ENCODE results near the gene NKX2-2.
"Not testable (repeated sequence)": the region's sequence is repeated elsewhere in the genome, so short reads cannot be mapped to it uniquely, and the experiment has no call there.

Gene NKX2-2

DNA sequence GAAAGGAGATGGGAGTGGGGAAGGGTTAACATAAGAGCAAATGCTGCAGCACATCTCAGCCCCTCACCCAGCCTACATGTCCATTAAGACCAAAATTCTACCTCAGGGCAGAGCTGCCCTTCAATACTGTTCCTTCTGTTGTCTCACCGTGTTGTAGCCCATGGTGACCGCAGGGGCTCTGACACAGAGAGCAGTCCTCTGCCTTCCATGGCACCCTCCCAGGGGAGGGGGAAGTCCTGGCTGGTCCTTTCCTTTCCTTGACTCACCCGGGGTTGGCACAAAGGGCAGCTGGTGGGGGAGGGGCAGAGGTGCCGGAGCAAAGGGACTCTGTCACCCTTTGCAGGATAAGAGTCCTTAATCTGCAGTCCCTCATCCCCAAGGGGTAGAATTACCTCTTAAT, 15.2 kb downstream of the NKX2-2 start:
- POLR2A ChIA-PET = interaction anchor here (1.6 kb wide), 1 partner anchor 263 kb away, joined by 6 read pairs; no protein-coding TSS in a partner anchor
- CTCF ChIA-PET = no interaction called here
- no peak for DNase-seq (ENCODE audit: extremely low spot score)
- TF ChIP-seq FOXK2 (IDR thresholded peaks at IDR 0.05) = no peak
- TF ChIP-seq, protein P1, sequence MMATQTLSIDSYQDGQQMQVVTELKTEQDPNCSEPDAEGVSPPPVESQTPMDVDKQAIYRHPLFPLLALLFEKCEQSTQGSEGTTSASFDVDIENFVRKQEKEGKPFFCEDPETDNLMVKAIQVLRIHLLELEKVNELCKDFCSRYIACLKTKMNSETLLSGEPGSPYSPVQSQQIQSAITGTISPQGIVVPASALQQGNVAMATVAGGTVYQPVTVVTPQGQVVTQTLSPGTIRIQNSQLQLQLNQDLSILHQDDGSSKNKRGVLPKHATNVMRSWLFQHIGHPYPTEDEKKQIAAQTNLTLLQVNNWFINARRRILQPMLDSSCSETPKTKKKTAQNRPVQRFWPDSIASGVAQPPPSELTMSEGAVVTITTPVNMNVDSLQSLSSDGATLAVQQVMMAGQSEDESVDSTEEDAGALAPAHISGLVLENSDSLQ (IDR thresholded peaks at IDR 0.05) = no peak

DNA sequence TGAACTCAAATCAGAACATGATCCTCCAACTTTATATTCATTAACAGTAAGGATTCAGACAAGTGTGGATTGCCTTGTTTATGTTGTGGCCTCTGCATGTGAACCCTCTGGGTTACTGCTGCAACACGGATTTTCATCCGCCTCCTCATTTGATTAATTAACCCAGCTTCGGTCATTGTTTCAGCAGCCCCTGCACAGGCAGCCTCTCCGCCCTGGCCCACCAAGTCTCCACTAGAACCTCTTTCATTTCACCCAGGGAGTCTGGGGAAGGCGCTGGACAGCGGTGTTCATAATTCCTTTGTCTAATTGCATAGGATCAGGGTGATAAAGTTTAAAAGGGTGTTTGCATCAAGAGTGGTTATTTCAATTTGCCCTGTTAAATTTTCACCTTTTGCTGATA, 15.7 kb downstream of the NKX2-2 start:
- POLR2A ChIA-PET = interaction anchor here (1.6 kb wide), 1 partner anchor 263 kb away, joined by 6 read pairs; no protein-coding TSS in a partner anchor
- CTCF ChIA-PET = no interaction called here
- TF ChIP-seq SUZ12 (IDR thresholded peaks at IDR 0.05) (no peak), TARDBP (IDR thresholded peaks at IDR 0.05) (no peak), CTBP1 (IDR thresholded peaks at IDR 0.05; ENCODE audit: borderline replicate concordance) (no peak), ARNT (IDR thresholded peaks at IDR 0.05) (no peak), L3MBTL2 (conservative IDR thresholded peaks at IDR 0.05) (no peak)
- DNase-seq (ENCODE audit: extremely low spot score) = no peak

DNA sequence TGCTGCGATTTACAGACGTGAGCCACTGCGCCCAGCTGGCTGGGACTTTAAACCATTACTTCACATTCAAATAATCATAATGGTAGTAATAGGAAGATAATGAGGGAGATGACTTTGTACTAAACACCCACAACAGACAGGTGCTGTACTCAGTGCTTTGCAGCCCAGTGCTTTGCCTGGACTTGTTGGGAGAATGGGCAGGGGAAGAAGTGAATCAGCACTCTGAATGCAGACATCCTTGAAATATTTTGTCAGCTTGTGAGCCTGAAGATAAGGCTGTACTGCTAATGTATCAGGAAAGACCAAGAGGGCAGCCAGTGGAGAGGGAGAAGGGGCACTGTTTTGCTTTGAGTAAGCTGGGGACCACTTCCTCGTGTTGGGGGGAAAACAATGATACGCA, 17.4 kb downstream of the NKX2-2 start:
- ChIA-PET CTCF (no interaction called here), POLR2A (no interaction called here)
- DNase-seq (ENCODE audit: extremely low spot score) = no peak
- TF ChIP-seq TARDBP (IDR thresholded peaks at IDR 0.05) = no peak
- no peak for TF ChIP-seq ELF4 (IDR thresholded peaks at IDR 0.05)

DNA sequence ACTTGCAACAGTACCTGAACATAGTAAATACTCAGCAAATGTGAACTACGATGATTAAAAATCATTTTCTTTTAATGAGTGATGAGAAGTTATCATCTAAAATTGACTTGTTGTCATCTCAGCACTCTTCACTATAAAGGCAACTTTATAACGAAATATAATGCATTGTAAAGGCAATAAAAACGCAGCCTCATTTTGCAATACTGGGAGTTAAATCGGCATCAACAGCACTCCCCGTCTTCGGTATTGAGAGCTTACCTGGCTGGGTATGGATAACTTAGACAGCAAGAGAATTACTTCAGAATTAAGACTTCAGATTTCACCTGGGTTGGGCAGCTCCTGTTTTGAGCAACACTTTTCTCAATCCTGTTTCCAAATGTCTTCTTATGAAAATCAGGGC, 20.8 kb downstream of the NKX2-2 start:
- TF ChIP-seq NFRKB (IDR thresholded peaks at IDR 0.05) = no peak
- no peak for TF ChIP-seq FOXM1 (IDR thresholded peaks at IDR 0.05; ENCODE audit: borderline replicate concordance)
- TF ChIP-seq L3MBTL2 (conservative IDR thresholded peaks at IDR 0.05) = no peak
- TF ChIP-seq BHLHE40 (IDR thresholded peaks at IDR 0.05; ENCODE audit: borderline replicate concordance) = no peak
- TF ChIP-seq, protein P1 (IDR thresholded peaks at IDR 0.05) = no peak
- no peak for TF ChIP-seq FOXK2 (IDR thresholded peaks at IDR 0.05)
- TF ChIP-seq HDGF (IDR thresholded peaks at IDR 0.05; ENCODE audit: borderline replicate concordance) = no peak
- TF ChIP-seq LEF1 (IDR thresholded peaks at IDR 0.05; ENCODE audit: borderline replicate concordance) = no peak
- no peak for TF ChIP-seq TARDBP (IDR thresholded peaks at IDR 0.05)
- no peak for DNase-seq (ENCODE audit: extremely low spot score)
- ChIA-PET POLR2A (no interaction called here), CTCF (interaction anchor here (3.5 kb wide), 1 partner anchor 257 kb away, joined by 15 read pairs; no protein-coding TSS in a partner anchor)

DNA sequence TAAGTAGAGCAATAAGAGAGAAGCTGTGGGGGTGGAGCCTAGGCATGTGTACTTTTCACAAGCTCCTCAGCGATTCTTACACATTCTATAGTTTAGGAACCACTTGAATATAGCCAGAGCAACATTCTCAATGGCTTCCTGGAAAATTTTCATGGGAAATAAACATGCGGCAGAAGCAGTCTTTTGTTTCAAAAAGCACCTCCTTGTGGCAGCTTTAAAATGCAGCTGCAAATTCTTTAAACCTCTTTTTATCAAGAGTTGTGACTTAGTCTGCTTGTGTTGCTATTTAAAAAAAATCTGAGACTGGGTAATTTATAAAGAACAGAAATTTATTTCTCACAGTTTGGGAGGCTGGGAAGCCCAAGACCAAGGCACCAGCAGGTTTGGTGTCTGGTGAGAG, 23.8 kb downstream of the NKX2-2 start:
- CTCF ChIA-PET = interaction anchor here (3.5 kb wide), 1 partner anchor 254 kb away, joined by 15 read pairs; no protein-coding TSS in a partner anchor
- no peak for DNase-seq (ENCODE audit: extremely low spot score)

DNA sequence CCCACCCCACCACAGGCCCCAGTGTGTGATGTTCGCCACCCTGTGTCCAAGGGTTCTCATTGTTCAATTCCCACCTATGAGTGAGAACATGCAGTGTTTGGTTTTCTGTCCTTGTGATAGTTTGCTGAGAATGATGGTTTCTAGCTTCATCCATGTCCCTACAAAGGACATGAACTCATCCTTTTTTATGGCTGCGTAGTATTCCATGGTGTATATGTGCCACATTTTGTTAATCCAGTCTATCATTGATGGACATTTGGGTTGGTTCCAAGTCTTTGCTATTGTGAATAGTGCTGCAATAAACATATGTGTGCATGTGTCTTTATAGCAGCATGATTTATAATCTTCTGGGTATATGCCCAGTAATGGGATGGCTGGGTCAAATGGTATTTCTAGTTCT, 33.7 kb downstream of the NKX2-2 start:
- DNase-seq (ENCODE audit: extremely low spot score); POLR2A ChIA-PET; CTCF ChIA-PET: not testable (repeated sequence)

More for the DNA sequence above, 23.8 kb downstream of the NKX2-2 start:
- POLR2A ChIA-PET = no interaction called here
- no peak for TF ChIP-seq FOXK2 (IDR thresholded peaks at IDR 0.05)
- no peak for TF ChIP-seq TARDBP (IDR thresholded peaks at IDR 0.05)
- TF ChIP-seq FOXM1 (IDR thresholded peaks at IDR 0.05; ENCODE audit: borderline replicate concordance) = no peak
- TF ChIP-seq HDGF (IDR thresholded peaks at IDR 0.05; ENCODE audit: borderline replicate concordance) = no peak
- TF ChIP-seq ZNF384 (IDR thresholded peaks at IDR 0.05) = no peak
- TF ChIP-seq, protein P1 (IDR thresholded peaks at IDR 0.05) = no peak
- no peak for TF ChIP-seq ELF4 (IDR thresholded peaks at IDR 0.05)
- TF ChIP-seq BHLHE40 (IDR thresholded peaks at IDR 0.05; ENCODE audit: borderline replicate concordance) = no peak

DNA sequence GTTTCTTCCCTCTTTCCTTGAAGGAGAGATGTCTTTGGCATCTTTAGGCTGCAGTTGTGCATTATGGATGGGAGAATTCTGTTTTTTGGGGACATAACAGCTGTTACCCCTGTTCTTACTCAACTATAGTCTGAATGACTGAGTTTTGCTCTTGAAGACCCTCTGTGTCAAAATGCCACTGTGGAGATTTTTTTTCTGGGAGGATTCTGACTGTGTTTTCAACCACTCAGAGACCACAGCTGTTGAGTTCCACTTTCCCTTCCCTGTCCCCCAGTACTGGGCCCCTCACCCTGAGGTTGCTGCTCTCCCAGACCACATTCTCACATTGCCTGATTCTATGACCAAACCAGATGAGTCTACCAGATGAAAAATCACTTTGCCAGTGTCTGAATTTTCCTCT, 48.1 kb downstream of the NKX2-2 start:
- no peak for DNase-seq (ENCODE audit: extremely low spot score)
- TF ChIP-seq ZNF384 (IDR thresholded peaks at IDR 0.05) (no peak), NFRKB (IDR thresholded peaks at IDR 0.05) (no peak)
- ChIA-PET POLR2A (no interaction called here), CTCF (no interaction called here)

DNA sequence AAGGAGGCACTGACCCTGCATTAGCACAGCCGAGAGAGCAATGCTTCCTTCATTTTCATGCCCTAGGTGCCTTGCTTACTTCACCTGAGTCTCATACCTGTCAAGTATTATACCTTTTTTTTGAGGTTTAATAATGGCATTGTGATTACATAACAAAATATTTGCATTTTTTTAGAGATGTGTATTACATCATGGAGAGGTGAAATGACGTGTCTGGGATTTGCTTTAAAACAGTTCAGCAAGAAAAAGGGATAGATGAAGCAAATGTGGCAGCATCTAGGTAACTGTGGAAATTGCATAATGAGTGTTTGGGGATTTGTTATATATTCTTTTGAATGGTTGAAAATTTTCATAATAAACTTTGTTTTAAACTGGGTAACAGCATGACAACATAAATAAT, 48.9 kb downstream of the NKX2-2 start:
- no peak for DNase-seq (ENCODE audit: extremely low spot score)
- TF ChIP-seq LEF1 (IDR thresholded peaks at IDR 0.05; ENCODE audit: borderline replicate concordance) (no peak), BHLHE40 (IDR thresholded peaks at IDR 0.05; ENCODE audit: borderline replicate concordance) (no peak), L3MBTL2 (conservative IDR thresholded peaks at IDR 0.05) (no peak), TARDBP (IDR thresholded peaks at IDR 0.05) (no peak), SUZ12 (IDR thresholded peaks at IDR 0.05) (no peak), HDGF (IDR thresholded peaks at IDR 0.05; ENCODE audit: borderline replicate concordance) (no peak), FOXK2 (IDR thresholded peaks at IDR 0.05) (no peak), FOXA1 (IDR thresholded peaks at IDR 0.05) (no peak), FOXM1 (IDR thresholded peaks at IDR 0.05; ENCODE audit: borderline replicate concordance) (no peak), ZNF384 (IDR thresholded peaks at IDR 0.05) (no peak), SP1 (IDR thresholded peaks at IDR 0.05) (no peak), CTBP1 (IDR thresholded peaks at IDR 0.05; ENCODE audit: borderline replicate concordance) (no peak), ELF4 (IDR thresholded peaks at IDR 0.05) (no peak), NFRKB (IDR thresholded peaks at IDR 0.05) (no peak), ARNT (IDR thresholded peaks at IDR 0.05) (no peak)
- TF ChIP-seq, protein P1 (IDR thresholded peaks at IDR 0.05) = no peak
- ChIA-PET POLR2A (no interaction called here), CTCF (no interaction called here)
